HepG2 (cell line): Measurements from ENCODE around the gene TLK1.

Source experiments
- HCFC1 ChIP-seq: fragments of 150-350 bp; IDR thresholded peaks from 2 replicates; pipeline ENCODE4 v1.6.1; 2014; ENCODE audit warnings: low read depth, low read length
- KLF9 ChIP-seq: IDR thresholded peaks from 2 replicates; pipeline ENCODE4 v1.6.1; 2016; ENCODE audit warnings: low read depth
- NFYC ChIP-seq: IDR thresholded peaks from 2 replicates; pipeline ENCODE4 v1.6.1; 2016; ENCODE audit warnings: missing genetic modification reagents, missing compliant biosample characterization
- RAD51 ChIP-seq: fragments of 450-650 bp; IDR thresholded peaks from 2 replicates; pipeline ENCODE4 v1.6.1; 2016; ENCODE audit warnings: borderline replicate concordance
- RBAK ChIP-seq: sonication (generic); formaldehyde crosslinking; IDR thresholded peaks from 2 replicates; pipeline ENCODE4 v1.5.1; 2020; ENCODE audit warnings: mild to moderate bottlenecking, missing genetic modification reagents
- SMC3 ChIP-seq: IDR thresholded peaks from 2 replicates; pipeline ENCODE4 v1.6.1; 2011; ENCODE audit warnings: low read length, improper control_type of control experiment
- TOE1 ChIP-seq: sonication (generic); formaldehyde crosslinking; IDR thresholded peaks from 2 replicates; pipeline ENCODE4 v1.4.0; 2020; ENCODE audit warnings: mild to moderate bottlenecking, missing genetic modification reagents
- TF ChIP-seq, protein P1 (sequence below): sonication (generic); formaldehyde crosslinking; IDR thresholded peaks from 2 replicates; pipeline ENCODE4 v1.5.0; 2020; ENCODE audit warnings: mild to moderate bottlenecking, missing genetic modification reagents, moderate library complexity
- TF ChIP-seq, protein P2 (sequence below): sonication (generic); formaldehyde crosslinking; IDR thresholded peaks from 2 replicates; pipeline ENCODE4 v1.4.0; 2020; ENCODE audit warnings: missing genetic modification reagents

DNA sequence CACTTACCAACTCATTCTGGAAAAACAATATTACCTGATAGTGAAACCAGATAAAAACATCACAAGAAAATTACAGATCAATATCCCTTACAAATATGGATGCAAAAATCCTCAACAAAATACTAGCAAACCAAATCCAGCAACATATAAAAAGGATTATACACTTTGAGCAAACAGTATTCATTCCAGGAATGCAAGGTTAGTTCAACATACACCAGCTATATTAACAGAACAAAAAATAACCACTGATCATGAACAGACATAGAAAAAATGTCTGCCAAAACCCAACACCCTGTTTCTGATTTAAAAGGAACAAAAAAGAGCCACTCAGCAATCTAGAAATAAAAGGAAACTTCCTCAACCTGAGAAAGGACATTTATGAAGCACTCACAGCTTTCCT is 62.1 kb downstream of the TLK1 start:
- TF ChIP-seq SMC3, result no peak
- TF ChIP-seq, protein P1, sequence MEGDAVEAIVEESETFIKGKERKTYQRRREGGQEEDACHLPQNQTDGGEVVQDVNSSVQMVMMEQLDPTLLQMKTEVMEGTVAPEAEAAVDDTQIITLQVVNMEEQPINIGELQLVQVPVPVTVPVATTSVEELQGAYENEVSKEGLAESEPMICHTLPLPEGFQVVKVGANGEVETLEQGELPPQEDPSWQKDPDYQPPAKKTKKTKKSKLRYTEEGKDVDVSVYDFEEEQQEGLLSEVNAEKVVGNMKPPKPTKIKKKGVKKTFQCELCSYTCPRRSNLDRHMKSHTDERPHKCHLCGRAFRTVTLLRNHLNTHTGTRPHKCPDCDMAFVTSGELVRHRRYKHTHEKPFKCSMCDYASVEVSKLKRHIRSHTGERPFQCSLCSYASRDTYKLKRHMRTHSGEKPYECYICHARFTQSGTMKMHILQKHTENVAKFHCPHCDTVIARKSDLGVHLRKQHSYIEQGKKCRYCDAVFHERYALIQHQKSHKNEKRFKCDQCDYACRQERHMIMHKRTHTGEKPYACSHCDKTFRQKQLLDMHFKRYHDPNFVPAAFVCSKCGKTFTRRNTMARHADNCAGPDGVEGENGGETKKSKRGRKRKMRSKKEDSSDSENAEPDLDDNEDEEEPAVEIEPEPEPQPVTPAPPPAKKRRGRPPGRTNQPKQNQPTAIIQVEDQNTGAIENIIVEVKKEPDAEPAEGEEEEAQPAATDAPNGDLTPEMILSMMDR (CRISPR knock-in tag), result no peak
- no peak for TF ChIP-seq TOE1 (CRISPR knock-in tag)
- TF ChIP-seq HCFC1, result no peak
- TF ChIP-seq, protein P2, sequence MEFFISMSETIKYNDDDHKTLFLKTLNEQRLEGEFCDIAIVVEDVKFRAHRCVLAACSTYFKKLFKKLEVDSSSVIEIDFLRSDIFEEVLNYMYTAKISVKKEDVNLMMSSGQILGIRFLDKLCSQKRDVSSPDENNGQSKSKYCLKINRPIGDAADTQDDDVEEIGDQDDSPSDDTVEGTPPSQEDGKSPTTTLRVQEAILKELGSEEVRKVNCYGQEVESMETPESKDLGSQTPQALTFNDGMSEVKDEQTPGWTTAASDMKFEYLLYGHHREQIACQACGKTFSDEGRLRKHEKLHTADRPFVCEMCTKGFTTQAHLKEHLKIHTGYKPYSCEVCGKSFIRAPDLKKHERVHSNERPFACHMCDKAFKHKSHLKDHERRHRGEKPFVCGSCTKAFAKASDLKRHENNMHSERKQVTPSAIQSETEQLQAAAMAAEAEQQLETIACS (CRISPR knock-in tag), result no peak
- TF ChIP-seq NFYC (CRISPR knock-in tag), result no peak
- no peak for TF ChIP-seq KLF9
- no peak for TF ChIP-seq RBAK (CRISPR knock-in tag)
- TF ChIP-seq RAD51, result no peak
